ENCODE data around the gene SDK1.

The SDK1 gene

DNA sequence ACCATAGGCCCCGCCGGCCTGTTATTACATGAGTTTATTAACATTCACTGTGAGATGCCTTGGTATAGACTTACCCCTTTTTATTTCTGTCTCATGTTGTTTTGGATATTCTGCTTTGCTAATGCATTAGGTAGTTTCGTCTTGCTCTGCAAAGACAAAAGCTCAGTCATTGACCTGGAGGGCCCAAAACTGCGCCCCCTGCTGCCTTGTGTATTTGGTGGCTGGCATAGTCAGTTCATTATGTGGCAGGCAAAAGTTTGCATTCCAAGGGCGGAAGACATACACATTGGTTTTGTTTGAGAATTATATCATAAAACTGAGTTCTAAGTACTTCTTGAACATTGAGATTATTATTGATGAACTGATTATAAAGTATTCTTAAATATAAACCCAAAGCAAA is 372.5 kb downstream of the SDK1 start:
- in situ Hi-C loops (cut with HindIII; ENCODE audit: low sequenced_read_pairs) = no loop called here
- DNase-seq (ENCODE audit: low read depth, low spot score) = peak; percentile 10
- TF ChIP-seq, protein P1, sequence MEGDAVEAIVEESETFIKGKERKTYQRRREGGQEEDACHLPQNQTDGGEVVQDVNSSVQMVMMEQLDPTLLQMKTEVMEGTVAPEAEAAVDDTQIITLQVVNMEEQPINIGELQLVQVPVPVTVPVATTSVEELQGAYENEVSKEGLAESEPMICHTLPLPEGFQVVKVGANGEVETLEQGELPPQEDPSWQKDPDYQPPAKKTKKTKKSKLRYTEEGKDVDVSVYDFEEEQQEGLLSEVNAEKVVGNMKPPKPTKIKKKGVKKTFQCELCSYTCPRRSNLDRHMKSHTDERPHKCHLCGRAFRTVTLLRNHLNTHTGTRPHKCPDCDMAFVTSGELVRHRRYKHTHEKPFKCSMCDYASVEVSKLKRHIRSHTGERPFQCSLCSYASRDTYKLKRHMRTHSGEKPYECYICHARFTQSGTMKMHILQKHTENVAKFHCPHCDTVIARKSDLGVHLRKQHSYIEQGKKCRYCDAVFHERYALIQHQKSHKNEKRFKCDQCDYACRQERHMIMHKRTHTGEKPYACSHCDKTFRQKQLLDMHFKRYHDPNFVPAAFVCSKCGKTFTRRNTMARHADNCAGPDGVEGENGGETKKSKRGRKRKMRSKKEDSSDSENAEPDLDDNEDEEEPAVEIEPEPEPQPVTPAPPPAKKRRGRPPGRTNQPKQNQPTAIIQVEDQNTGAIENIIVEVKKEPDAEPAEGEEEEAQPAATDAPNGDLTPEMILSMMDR (IDR thresholded peaks at IDR 0.05; ENCODE audit: low read depth, low read length) = peak; percentile 46
- no peak overlapping the region for H3K4me3 ChIP-seq (ENCODE audit: low read depth, low read length)

DNA sequence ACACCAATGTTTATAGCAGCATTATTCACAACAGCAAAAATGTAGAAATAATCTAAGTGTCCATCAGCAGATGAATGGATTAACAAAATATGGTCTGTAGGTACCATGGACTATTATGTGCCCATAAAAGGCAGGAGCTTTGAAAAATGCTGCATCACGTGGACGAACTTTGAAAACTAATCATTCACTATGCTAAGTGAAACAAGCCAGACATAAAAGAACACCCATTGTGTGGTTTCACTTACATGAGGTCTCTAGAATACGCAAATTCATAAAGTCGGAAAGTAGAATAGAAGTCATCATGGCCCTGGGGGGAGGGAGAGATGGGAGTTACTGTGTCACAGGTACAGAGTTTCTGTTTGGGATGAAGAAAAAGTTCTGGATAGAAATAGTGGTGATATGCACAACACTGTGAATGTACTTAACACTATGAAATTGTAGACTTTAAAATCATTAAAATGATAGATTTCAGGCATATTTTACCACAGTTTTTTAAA is 377.3 kb downstream of the SDK1 start:
- TF ChIP-seq, protein P1 (IDR thresholded peaks at IDR 0.05; ENCODE audit: low read depth, low read length) = no peak
- H3K4me3 ChIP-seq (ENCODE audit: low read depth, low read length) = no peak overlapping the region
- no peak for DNase-seq (ENCODE audit: low read depth, low spot score)
- in situ Hi-C loops (cut with HindIII; ENCODE audit: low sequenced_read_pairs) = no loop called here

DNA sequence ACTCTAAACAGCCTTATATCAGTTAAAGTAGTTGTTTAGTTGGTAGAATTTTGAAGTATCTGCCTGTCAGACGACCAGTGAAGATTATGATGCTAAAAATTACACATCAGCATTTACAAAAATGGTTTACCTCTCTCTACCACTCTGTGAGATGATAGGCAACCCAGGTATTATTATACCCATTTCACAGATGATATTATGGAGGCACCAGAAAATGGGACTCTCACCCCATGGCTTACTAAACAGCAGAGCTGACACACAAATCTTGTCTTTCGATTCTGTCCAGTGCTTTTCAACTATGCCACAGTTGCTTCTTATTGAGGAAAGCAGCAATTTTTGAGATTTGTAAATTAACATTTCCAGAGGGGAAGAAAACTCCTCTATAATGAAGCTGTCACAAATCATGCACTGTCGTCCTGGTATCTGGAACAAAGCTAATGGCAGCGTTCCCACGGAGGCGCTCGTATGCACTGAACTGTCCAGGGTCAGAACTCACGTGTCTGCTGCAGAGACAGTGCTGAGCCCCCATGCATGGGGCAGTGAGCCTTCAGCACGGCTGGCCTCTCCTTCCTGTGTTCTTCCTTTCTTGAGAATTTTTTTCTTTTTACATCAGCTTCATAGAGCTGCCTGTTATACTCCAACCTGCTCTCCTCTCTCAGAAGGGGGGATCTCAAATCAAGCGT is 381.1 kb downstream of the SDK1 start:
- DNase-seq (ENCODE audit: low read depth, low spot score) = peak; percentile 22
- in situ Hi-C loops (cut with HindIII; ENCODE audit: low sequenced_read_pairs) = no loop called here
- TF ChIP-seq, protein P1 (IDR thresholded peaks at IDR 0.05; ENCODE audit: low read depth, low read length) = no peak
- no peak overlapping the region for H3K4me3 ChIP-seq (ENCODE audit: low read depth, low read length)

DNA sequence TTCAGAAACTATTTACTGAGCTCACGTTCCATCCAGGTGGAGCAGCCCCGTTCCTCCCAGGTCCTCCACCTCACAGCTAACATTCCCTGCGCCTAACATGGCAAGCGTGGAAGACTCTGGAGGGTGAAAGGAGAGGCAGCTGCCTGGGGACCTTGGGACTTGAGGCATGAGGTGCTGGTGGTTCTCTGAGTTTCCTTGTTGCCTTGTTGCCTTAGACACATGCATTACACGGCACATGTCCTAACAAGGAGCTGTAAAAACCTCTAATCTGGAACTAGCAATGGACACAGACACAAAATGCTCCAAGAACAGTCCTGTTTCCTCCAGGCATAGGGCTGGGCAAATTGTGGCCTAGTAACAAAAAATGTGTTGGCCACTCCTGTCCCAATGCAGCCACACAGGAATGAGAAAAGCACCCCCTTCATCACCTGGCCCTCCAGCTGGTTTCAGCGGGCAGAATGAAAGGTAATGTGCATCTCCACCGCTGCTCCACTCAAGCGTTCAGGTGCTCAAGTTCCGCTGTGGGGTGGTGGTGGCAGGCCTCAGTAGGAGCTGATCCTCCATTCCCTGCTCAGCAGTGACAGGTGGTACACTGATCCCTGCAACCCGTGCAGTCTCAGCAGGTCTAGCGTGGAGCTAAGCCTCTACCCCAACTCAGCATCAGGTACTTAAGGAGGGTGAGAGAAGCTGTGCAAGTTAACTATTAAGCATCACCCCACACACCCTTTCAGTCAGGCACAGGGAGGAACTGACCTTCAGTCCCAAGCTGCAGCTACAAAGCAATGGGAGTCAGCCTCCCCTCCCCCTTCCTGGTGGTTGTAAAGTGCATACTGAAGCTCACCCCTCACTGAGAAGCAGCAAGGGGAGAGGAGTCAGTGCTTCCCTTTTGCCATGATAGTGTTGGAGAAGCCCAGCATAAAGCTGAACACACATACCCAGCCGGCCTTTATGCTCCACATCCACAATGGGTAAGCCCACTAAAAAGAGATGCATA is 382.8 kb downstream of the SDK1 start:
- no peak overlapping the region for H3K4me3 ChIP-seq (ENCODE audit: low read depth, low read length)
- in situ Hi-C loops (cut with HindIII; ENCODE audit: low sequenced_read_pairs) = no loop called here
- TF ChIP-seq, protein P1 (IDR thresholded peaks at IDR 0.05; ENCODE audit: low read depth, low read length) = no peak
- no peak for DNase-seq (ENCODE audit: low read depth, low spot score)

DNA sequence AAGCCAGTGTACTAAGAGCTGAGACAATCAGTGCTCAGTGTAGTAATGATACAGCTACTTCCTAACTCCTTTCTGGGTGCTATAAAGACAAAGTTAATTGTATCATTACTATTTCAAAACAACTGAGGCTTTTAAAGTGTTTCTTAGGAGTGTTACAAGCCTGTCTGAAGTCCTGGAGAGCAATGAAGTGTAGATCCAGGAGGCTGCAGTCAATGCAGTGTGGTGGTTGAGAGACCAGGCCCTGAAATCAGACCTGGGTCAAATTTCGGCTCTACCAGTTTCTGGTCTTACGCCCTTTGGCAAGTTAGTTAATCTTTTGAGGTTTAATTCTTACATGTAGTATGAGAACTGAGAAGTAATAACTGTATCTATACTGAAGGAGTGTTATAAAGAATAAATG is 387.0 kb downstream of the SDK1 start:
- no peak overlapping the region for H3K4me3 ChIP-seq (ENCODE audit: low read depth, low read length)
- DNase-seq (ENCODE audit: low read depth, low spot score) = no peak
- TF ChIP-seq, protein P1 (IDR thresholded peaks at IDR 0.05; ENCODE audit: low read depth, low read length) = no peak
- in situ Hi-C loops (cut with HindIII; ENCODE audit: low sequenced_read_pairs) = no loop called here

DNA sequence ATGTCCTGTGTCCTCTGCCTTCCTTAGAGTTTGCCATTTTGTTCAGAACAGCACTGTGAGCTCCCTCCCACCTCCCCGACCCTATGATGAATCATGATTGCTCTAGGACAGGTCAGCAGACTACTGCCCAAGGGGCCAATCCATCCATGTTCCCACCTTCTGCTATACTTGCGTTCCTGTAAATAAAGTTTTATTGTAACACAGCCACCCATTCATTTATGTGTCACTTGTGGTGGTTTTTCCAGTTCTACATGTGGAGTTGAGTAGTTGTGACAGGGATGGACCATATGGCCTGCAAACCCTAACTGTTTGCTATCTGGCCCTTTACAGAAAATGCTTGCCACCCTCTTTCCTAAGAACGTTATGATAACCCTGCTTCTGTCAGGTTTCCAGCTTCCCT is 387.8 kb downstream of the SDK1 start:
- TF ChIP-seq, protein P1 (IDR thresholded peaks at IDR 0.05; ENCODE audit: low read depth, low read length) = no peak
- in situ Hi-C loops (cut with HindIII; ENCODE audit: low sequenced_read_pairs) = no loop called here
- no peak overlapping the region for H3K4me3 ChIP-seq (ENCODE audit: low read depth, low read length)
- DNase-seq (ENCODE audit: low read depth, low spot score) = no peak

All from astrocyte of the spinal cord (primary cell).